A673 (cell line): Measurements from ENCODE around the gene TRIM59. TPM values are rescaled to one million over a fixed set of nuclear protein-coding genes. Genes with fewer than 3 reads are reported as not detected.

Experiments
- Bru-seq: library from RNA; stranded (reverse); fragments of 400-500 nt; gene quantifications from one replicate; lab custom pipeline; 2021; lab: Mats Ljungman, UMichigan
- BruChase-seq, 2 experiments: library from RNA; stranded (reverse); fragments of 400-500 nt; gene quantifications; one replicate each; lab custom pipeline; 2021; lab: Mats Ljungman, UMichigan
- BruUV-seq: library from RNA; stranded (reverse); fragments of 400-500 nt; replicated peaks from 2 replicates; lab custom pipeline; 2021; lab: Mats Ljungman, UMichigan
- CTCF ChIA-PET: fragments of 300-600 bp; sonication (Branson Sonifier 250); formaldehyde crosslinking; loops from one replicate; lab custom pipeline; 2022; ENCODE audit warnings: antibody characterized with exemption; lab: Charles Lee
- POLR2A ChIA-PET: fragments of 300-600 bp; sonication (Branson Sonifier 250); formaldehyde crosslinking; loops from one replicate; lab custom pipeline; 2022; ENCODE audit warnings: antibody characterized with exemption; ENCODE audit not compliant: low non-redundant PET; lab: Charles Lee
- DNase-seq: peaks from one replicate; pipeline ENCODE4 v3.0.0-alpha.2; 2015; ENCODE audit warnings: low spot score
- H3K27ac ChIP-seq: fragments of 200-600 bp; sonication (generic); 2 replicates; pipeline ENCODE4 v1.5.1; 2016; ENCODE audit warnings: mixed run types, low read depth, mild to moderate bottlenecking, mixed read lengths, antibody characterized with exemption, low read length; ENCODE audit not compliant: poor library complexity, severe bottlenecking
- H3K27me3 ChIP-seq: fragments of 200-600 bp; sonication (generic); replicated peaks from 2 replicates; pipeline ENCODE4 v1.6.1; 2017; ENCODE audit warnings: mixed run types, low read depth, mild to moderate bottlenecking, mixed read lengths, antibody characterized with exemption, low read length; ENCODE audit not compliant: insufficient read depth, poor library complexity
- H3K36me3 ChIP-seq: fragments of 200-600 bp; sonication (generic); 2 replicates; pipeline ENCODE4 v1.6.1; 2016; ENCODE audit warnings: mixed run types, mild to moderate bottlenecking, mixed read lengths, antibody characterized with exemption, low read length; ENCODE audit not compliant: insufficient read depth, poor library complexity, severe bottlenecking
- H3K4me1 ChIP-seq: fragments of 200-600 bp; sonication (generic); 2 replicates; pipeline ENCODE4 v1.6.1; 2017; ENCODE audit warnings: mixed run types, mild to moderate bottlenecking, mixed read lengths, antibody characterized with exemption, low read length; ENCODE audit not compliant: insufficient read depth, poor library complexity, severe bottlenecking
- H3K4me3 ChIP-seq: fragments of 200-600 bp; sonication (generic); 2 replicates; pipeline ENCODE4 v1.5.1; 2016; ENCODE audit warnings: low read depth, mixed run types, mild to moderate bottlenecking, mixed read lengths, low read length; ENCODE audit not compliant: poor library complexity, severe bottlenecking
- H3K9me3 ChIP-seq: fragments of 200-600 bp; sonication (generic); 2 replicates; pipeline ENCODE4 v1.6.1; 2016; ENCODE audit warnings: mixed run types, low read depth, mild to moderate bottlenecking, mixed read lengths, antibody characterized with exemption, low read length; ENCODE audit not compliant: poor library complexity, severe bottlenecking
- EZH2 ChIP-seq: fragments of 200-600 bp; sonication (generic); IDR thresholded peaks from 2 replicates; pipeline ENCODE4 v1.6.1; 2017; ENCODE audit warnings: borderline replicate concordance, low read depth, mild to moderate bottlenecking, mixed read lengths, antibody characterized with exemption, low read length; ENCODE audit not compliant: poor library complexity, severe bottlenecking
- intact Hi-C: fragments of 100-400 bp; cut with micrococcal nuclease; formaldehyde crosslinking; loops from one replicate; pipeline ENCODE4 v1.10.0; 2022; ENCODE audit not compliant: unreplicated experiment
- long read RNA-seq: library from polyadenylated mRNA; stranded (forward); transcript quantifications from one replicate; pipeline ENCODE4 v2.0.0, GENCODE V29; 2022
- total RNA-seq: library from RNA; stranded (reverse); gene quantifications from 2 replicates; pipeline ENCODE4 v1.2.3, GENCODE V29; 2021
- TF ChIP-seq, protein P1 (sequence below): fragments of 300-800, 200-600 bp; sonication (generic); conservative IDR thresholded peaks from 2 replicates; pipeline ENCODE4 v1.5.1; 2017; ENCODE audit warnings: low read depth, mild to moderate bottlenecking, antibody characterized with exemption, low read length, moderate library complexity, mixed read lengths

TRIM59 gene, protein sequence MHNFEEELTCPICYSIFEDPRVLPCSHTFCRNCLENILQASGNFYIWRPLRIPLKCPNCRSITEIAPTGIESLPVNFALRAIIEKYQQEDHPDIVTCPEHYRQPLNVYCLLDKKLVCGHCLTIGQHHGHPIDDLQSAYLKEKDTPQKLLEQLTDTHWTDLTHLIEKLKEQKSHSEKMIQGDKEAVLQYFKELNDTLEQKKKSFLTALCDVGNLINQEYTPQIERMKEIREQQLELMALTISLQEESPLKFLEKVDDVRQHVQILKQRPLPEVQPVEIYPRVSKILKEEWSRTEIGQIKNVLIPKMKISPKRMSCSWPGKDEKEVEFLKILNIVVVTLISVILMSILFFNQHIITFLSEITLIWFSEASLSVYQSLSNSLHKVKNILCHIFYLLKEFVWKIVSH
- 12.8 and 15.3 TPM in 2 replicates for total RNA-seq
- percentile 74 among the genes with signal in this experiment for Bru-seq, nascent RNA
- BruChase-seq, experiment 1, labeled RNA remaining after a 2-hour chase: percentile 91 among the genes with signal in this experiment
- percentile 72 among the genes with signal in this experiment for BruChase-seq, experiment 2, labeled RNA remaining after a 6-hour chase
- long read RNA-seq, partial matches to known transcripts: 0 of 5 reads
- long read RNA-seq, other reads (novel, unspliced or antisense): 3 of 5 reads

DNA sequence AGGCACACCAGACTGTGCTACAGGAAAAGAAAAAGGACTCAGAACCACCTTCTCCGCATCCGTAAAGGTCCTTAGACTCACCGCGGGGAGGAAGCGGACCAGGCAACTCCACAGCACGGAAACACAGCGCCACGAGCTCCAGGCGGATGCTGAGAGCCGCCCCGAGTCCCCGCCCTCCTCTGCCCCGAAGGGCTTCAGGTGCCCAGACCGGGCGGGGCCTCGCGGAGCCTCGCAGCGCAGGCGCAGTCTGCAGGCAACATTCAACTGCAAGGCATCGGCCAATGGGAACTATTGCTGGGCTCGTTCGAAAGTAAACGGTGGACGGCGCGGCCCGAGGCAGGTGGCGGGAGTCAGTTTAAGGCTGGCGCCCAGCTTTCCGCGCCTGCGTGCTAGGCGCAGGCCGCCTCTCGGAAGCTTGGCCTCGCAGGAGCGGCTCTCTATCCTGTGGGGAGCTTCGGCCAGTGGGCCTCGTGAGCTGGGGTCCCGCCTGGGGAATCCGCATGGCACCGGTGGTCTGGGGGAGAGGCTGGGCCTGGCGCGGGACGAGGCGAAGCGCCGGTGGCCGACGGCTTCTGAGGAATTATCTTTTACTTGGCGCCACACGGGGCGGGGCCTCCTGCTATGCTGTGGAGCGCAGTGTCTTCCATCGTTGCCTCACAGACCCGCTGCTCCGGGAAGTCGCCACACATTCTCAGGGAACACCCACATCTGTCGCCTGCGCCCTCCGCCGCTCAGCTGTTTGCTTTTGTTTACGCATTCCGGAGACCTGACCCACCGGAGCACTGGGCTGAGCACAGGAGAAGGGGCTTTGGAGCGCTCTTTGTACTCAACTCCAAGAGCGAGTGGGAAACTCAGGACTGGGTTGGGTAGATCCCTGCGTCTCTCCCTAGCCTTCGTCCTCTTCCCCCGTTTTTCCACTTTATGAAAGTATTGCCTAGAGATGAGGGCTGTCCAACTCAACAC is at the start of gene TRIM59:
TSS of gene TRIM59 (minus strand) at position 151 of the 963 bp plus-strand sequence. CDS start 10,603 bp downstream, outside the sequence.
- ChIA-PET POLR2A (no interaction called here), CTCF (interaction anchor here (0.5 to 0.7 kb wide), 2 partner anchors 334 to 565 kb away, joined by 3 to 8 read pairs; no protein-coding TSS in a partner anchor)
- H3K36me3 ChIP-seq: no peaks in the 10 kb centered on the region
- no peaks in the 10 kb centered on the region for H3K9me3 ChIP-seq
- peak; percentile 93 for DNase-seq
- TF ChIP-seq, protein P1, sequence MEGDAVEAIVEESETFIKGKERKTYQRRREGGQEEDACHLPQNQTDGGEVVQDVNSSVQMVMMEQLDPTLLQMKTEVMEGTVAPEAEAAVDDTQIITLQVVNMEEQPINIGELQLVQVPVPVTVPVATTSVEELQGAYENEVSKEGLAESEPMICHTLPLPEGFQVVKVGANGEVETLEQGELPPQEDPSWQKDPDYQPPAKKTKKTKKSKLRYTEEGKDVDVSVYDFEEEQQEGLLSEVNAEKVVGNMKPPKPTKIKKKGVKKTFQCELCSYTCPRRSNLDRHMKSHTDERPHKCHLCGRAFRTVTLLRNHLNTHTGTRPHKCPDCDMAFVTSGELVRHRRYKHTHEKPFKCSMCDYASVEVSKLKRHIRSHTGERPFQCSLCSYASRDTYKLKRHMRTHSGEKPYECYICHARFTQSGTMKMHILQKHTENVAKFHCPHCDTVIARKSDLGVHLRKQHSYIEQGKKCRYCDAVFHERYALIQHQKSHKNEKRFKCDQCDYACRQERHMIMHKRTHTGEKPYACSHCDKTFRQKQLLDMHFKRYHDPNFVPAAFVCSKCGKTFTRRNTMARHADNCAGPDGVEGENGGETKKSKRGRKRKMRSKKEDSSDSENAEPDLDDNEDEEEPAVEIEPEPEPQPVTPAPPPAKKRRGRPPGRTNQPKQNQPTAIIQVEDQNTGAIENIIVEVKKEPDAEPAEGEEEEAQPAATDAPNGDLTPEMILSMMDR: 0 out of 2 replicates have a peak, but pooled peaks have one; percentile 9
- TF ChIP-seq EZH2: no peak
- peak within 1 kb of the TSS; percentile 68 for H3K4me3 ChIP-seq
- no peaks in the 10 kb centered on the region for H3K27me3 ChIP-seq
- intact Hi-C loops: no loop called here
- no peaks in the 10 kb centered on the region for H3K4me1 ChIP-seq
- no TSS peak for BruUV-seq
- peak within 1 kb of the TSS; percentile 53 for H3K27ac ChIP-seq

DNA sequence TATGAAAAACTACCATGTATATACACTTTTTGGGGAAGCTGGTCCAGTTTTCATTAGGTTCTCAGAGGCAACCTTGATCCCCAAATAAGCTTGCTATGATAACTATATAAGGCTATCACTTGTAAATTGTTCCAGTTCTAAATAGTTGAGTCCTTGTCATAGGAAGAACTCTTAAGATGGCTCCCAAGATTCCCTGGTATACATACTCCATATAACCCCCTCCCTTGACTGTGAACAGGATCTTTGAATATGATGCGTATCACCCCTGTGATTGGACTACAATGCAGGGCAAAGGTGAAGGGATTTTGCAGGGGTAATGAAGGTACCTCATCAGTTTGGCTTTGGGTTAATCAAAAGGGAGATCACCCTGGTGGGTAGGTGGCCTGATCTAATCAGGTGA is 48.6 kb upstream of the TRIM59 start:
- POLR2A ChIA-PET: no interaction called here
- TF ChIP-seq EZH2: no peak
- TF ChIP-seq, protein P1: no peak
- CTCF ChIA-PET: no interaction called here
- Histone ChIP-seq H3K36me3 (peaks cover 18% of the 10 kb centered on the region), H3K9me3 (no peaks in the 10 kb centered on the region), H3K27ac (no peak overlapping the region), H3K4me3 (no peak overlapping the region), H3K27me3 (no peaks in the 10 kb centered on the region), H3K4me1 (no peaks in the 10 kb centered on the region)
- intact Hi-C loops: no loop called here
- no peak for DNase-seq
- no TSS peak for BruUV-seq

DNA sequence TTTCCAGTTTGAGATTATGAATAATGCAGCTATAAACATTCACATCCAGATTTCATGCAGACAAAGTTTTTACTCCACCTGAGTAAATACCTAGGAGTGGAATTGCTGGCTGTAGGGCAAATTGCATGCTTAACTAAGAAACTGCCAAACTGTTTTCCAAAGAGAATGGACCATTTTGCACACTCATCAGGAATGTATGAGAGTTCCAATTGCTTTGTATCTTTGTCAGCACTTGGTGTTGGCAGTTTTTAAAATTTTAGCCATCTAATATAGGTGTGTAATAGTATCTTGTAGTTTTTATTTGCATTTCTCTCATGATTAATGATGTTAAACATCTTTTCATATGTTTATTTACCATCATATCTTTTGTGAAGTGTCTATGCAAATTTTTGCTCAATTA is 40.6 kb upstream of the TRIM59 start:
- BruUV-seq: no TSS peak
- DNase-seq: no peak
- no peaks in the 10 kb centered on the region for H3K27me3 ChIP-seq
- intact Hi-C loops: no loop called here
- H3K36me3 ChIP-seq: no peaks in the 10 kb centered on the region
- no peak overlapping the region for H3K27ac ChIP-seq
- TF ChIP-seq EZH2: no peak
- TF ChIP-seq, protein P1: no peak
- no peaks in the 10 kb centered on the region for H3K4me1 ChIP-seq
- ChIA-PET POLR2A (no interaction called here), CTCF (no interaction called here)
- no peaks in the 10 kb centered on the region for H3K9me3 ChIP-seq
- H3K4me3 ChIP-seq: no peak overlapping the region
